Right renal cortex interstitium (tissue), 3 donors: ENCODE measurements around the gene GAREM1. TPM values are rescaled to one million over a fixed set of nuclear protein-coding genes. Genes with fewer than 3 reads are reported as not detected.
"Not testable (repeated sequence)": the region's sequence is repeated elsewhere in the genome, so short reads cannot be mapped to it uniquely, and the experiment has no call there.

Source experiments
- DNase-seq, 3 donors: peaks; one replicate each; pipeline ENCODE4 v3.0.0-alpha.2; 2013; ENCODE audit warnings: low read depth in 3 of 3, low spot score in 2 of 3
- polyA plus RNA-seq, 3 donors: library from polyadenylated mRNA; unstranded; fragments of 120-200 nt; gene quantifications; one replicate each; pipeline ENCODE4 v1.2.1, GENCODE V29; 2013; ENCODE audit not compliant: insufficient read length in 3 of 3

Gene GAREM1
- polyA plus RNA-seq, 3 donors = 34.1 to 34.8 (median 34.4) TPM

GRCh38 chr18:32372381-32373061 lies 98.2 kb downstream of the GAREM1 start:
- DNase-seq = no peak

DNA sequence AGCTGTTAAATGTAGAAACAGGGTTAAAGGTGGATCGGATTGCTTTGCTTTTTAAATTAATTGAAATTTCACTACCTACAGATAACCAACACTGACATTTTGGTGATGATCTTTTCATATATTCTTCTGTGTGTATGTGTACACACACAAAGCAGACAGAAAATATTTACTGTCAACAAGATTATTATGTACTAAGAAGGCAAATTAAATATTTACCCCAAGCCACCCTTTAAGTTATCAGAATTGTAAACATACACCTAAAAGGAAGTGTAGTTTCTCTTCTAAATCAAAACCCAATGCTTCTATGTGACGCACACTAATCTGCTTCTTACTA lies 98.7 kb downstream of the GAREM1 start:
- no peak for DNase-seq

GRCh38 chr18:32371384-32371783 lies 99.3 kb downstream of the GAREM1 start:
- no peak for DNase-seq

DNA sequence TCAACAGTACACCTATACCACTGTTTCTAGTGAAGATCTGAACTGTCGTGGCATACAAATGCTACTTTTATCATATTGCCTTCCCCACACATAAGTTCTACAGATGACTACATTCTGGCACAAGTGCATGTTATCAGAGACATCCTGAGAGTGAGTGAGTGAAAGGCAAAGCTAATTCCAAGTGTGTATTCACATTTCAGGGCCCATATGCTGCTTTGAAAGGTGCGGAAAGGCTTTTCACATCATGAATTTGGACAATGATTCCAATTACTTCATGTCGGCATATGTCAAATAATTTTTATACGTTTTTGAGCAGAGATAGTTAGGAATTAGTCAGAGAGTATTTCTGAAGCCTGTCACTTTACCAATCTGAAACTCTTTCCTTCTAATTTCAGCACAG lies 101.7 kb downstream of the GAREM1 start:
- DNase-seq = no peak

DNA sequence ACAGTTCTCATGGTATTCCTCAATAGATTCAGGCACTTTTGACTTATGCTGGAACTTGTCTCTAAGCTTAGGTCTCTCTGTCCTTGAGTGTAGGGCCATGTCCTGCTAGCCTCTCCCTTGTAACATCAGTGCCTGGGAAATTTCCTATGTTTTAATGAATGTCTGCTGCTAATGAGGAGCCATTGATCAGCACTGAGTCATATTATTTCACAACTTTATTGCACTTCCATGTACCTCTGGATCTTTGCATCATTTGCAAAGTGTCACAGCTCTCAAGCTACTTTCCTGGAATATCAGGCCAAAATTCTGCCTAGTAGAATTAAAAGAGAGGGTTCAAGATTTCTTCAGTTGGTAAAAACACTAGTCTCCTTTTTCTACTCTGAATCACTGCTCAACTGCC lies 102.5 kb downstream of the GAREM1 start:
- DNase-seq = no peak

GRCh38 chr18:32366586-32367538 lies 103.8 kb downstream of the GAREM1 start:
- DNase-seq = no peak

GRCh38 chr18:32362484-32362883 lies 108.2 kb downstream of the GAREM1 start:
- DNase-seq = no peak

DNA sequence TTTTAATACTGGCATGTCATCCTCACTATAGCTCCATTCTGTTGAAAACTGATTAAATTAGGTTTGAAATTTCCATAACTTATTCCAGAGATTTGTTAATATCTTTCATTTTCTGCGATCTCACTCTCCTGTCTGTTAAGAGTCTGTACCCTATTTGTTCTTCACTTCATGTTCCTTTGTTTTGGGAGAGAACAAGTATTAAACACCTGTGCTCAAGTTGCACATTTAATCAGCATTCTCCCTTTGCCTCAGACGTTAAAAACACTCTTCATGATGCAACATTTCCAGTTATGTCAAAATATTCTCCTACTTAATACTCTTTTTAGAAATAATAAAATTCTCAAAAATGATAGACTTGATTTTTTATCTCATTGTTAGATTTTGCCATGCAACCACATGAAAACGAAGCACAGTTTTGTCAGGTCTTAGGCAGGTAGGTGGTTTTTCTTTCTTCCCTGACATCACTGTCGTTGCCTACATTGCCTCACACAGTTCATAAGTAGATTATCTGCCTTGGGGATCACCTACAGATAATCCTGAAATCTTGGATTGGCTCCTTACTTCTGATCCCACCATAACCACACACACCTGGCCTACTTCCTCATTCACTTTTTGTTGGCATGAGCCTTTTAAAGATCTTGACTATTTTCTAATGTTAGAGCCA lies 109.9 kb downstream of the GAREM1 start:
- no peak for DNase-seq

DNA sequence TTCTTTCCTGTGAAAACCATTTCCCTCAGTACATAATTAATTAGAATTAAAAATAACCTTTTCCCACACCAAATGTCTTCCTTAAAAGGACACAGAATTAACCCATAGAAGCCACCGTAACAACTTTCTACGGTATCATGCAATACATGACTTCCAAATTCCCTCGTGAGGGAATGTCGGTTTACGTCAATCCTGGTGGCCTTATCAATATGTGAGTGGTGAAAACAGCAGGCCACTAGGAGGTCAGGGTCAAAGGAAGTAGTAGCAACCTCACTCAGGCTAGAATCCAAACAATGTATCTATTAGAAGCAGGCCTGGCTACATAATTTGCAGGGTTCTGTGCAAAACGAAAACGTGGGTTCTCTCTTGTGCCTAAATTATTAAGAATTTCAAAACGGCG lies 112.2 kb downstream of the GAREM1 start:
- DNase-seq = no peak

- no peak for DNase-seq
Measured at GRCh38 chr18:32358075-32358474, 112.6 kb downstream of the GAREM1 start.

DNA sequence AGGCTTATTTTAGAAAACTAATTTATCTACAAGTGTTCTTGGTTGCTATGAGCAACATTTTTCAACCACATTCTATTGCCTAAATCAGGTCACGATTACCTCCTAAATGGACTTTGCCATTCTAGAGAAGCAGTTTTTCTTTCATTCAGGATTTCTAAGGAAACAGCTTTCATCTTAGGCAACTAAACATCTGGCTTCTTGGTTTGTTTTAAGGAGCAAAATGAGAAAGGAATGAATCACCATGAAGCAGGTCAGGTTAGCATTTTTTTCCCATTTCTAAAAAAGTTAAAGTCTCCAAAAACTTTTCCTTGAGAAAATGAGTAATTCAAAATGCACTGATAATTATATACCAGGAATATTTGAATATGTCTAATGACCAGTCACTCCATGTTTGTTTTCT lies 114.8 kb downstream of the GAREM1 start:
- no peak for DNase-seq

- DNase-seq = no peak
Measured at GRCh38 chr18:32354518-32354917, 116.2 kb downstream of the GAREM1 start.

GRCh38 chr18:32353257-32353656 lies 117.4 kb downstream of the GAREM1 start:
- no peak for DNase-seq

DNA sequence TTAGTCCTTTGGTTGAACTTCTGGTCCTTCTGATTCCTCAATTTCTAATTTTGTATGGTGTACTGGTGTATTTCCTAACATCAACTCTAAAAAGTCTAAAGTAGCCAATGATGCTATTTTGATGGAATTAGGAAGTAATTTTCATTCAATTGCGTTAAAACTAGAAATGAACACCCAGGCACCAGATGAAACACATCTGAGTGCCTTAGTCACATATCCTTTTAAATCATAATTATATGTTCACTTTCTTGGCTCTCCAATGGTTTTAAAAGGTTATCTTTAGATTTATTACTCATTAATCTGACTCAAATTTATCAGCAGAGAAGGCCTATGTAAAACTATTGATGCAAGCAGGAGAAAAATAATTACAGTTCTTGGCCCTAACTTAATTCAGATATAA lies 119.7 kb downstream of the GAREM1 start:
- no peak for DNase-seq

GRCh38 chr18:32349728-32350395 lies 120.8 kb downstream of the GAREM1 start:
- DNase-seq = peak; percentile 88 to 90 (median 90)

DNA sequence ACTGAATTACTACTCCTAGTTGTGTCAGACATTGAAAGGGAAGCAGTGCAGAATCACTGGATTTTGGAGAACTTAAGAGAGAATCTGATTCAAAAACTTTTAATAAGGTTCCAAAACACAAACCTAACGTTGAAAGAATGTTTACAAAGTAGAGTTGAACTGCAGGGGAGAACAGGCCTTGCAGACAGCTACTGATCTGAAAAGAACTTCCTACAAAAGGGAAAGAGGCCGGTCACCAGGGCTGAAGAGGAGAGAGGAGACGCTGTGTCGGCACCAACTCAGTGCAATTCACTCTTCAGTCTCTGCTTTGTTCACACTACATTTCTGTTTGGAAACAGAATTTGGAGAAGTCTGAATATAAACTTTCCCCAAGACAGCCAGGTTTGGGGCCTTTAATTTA lies 124.0 kb downstream of the GAREM1 start:
- no peak for DNase-seq

- no peak for DNase-seq
Measured at GRCh38 chr18:32343634-32344033, 127.0 kb downstream of the GAREM1 start.

- DNase-seq = not testable (repeated sequence)
Measured at GRCh38 chr18:32341112-32341511, 129.6 kb downstream of the GAREM1 start.

- no peak for DNase-seq
Measured at GRCh38 chr18:32339045-32339444, 131.6 kb downstream of the GAREM1 start.

DNA sequence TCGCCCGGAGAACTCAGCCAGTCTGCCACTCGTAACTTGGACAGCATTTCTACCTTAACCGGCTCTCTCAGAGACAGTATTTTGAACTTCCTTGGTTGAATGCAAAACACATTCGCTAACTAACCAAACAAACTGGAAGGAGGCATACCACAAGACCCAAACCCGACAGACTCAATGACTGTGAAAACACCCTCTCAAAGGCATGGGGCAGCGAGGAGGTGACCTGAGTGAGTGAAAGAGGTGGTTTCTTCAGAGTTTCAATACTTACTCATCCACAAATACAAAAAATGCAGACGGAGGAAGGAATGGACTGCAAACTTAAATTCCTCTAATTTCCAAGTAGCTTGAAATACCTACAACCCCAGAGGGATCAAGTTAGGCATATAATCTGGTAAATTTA lies 132.9 kb downstream of the GAREM1 start:
- no peak for DNase-seq

DNA sequence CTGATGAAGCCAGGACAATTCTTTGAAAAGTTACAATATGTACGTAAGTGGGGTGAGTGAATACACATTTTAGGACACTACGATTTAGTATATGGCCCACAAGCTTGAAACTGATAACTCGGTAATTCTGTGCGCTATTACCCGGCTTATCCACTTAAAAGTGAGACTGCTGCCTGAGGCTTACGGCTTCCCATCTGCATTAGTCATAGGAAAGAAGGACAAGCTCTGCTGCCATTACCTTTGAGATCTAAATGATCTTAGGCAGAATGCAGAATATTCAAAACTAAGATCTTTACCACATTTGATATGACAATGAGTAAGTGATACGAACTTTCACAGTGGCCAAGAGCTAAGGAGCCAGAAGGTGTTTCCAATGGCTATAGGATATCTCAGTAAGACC lies 133.3 kb downstream of the GAREM1 start:
- no peak for DNase-seq
